T-helper 2 cell treated with Interferon-gamma antibody and Interleukin-4, amounts not matched to agents 5 μg/mL and 100 μg/mL, for 36 hours (primary cell): ENCODE measurements around the gene UBL7.

Experiments
- DNase-seq: peaks from one replicate; pipeline ENCODE4 v3.0.0; 2021; ENCODE audit warnings: low spot score
- H3K27ac Mint-ChIP-seq: one replicate; pipeline ENCODE4 v1.8.0; 2021; ENCODE audit warnings: mild to moderate bottlenecking, mixed read lengths
- H3K27me3 Mint-ChIP-seq: one replicate; pipeline ENCODE4 v1.8.0; 2021; ENCODE audit warnings: low read depth, mixed read lengths
- H3K36me3 Mint-ChIP-seq: one replicate; pipeline ENCODE4 v1.8.0; 2021; ENCODE audit warnings: low read depth, mixed read lengths
- H3K4me1 Mint-ChIP-seq: one replicate; pipeline ENCODE4 v1.8.0; 2021; ENCODE audit warnings: low read depth, mixed read lengths
- H3K4me3 Mint-ChIP-seq: one replicate; pipeline ENCODE4 v1.8.0; 2022; ENCODE audit warnings: mild to moderate bottlenecking, moderate library complexity, mixed read lengths
- H3K9me3 Mint-ChIP-seq: one replicate; pipeline ENCODE4 v1.8.0; 2021; ENCODE audit warnings: mixed read lengths

UBL7 gene, protein sequence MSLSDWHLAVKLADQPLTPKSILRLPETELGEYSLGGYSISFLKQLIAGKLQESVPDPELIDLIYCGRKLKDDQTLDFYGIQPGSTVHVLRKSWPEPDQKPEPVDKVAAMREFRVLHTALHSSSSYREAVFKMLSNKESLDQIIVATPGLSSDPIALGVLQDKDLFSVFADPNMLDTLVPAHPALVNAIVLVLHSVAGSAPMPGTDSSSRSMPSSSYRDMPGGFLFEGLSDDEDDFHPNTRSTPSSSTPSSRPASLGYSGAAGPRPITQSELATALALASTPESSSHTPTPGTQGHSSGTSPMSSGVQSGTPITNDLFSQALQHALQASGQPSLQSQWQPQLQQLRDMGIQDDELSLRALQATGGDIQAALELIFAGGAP

GRCh38 chr15:74460871-74461846 lies at the start of gene UBL7:
TSS of gene UBL7 (minus strand) at chr15:74461160. CDS start at chr15:74458867, 2,293 bp downstream.
- peak within 1 kb of the TSS; percentile 92 for H3K4me3 Mint-ChIP-seq

DNA sequence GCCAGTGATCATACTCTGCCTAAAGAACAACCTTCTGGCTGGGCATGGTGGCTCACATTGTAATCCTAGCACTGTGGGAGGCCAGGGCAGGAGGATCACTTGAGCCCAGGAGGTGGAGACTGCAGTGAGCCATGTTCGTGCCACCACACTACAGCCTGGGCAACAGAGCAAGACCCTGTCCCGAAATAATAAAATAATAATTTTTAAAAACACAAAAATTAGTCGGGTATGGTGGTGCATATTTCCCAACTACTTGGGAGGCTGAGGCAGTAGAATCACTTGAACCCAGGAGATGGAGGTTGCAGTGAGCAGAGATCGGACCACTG lies 45.5 kb upstream of the UBL7 start:
- Mint-ChIP-seq H3K4me3 (no peak overlapping the region), H3K9me3 (no peaks in the 10 kb centered on the region), H3K4me1 (peaks cover 7% of the 10 kb centered on the region), H3K27me3 (no peaks in the 10 kb centered on the region), H3K36me3 (peaks cover 13% of the 10 kb centered on the region), H3K27ac (no peak overlapping the region)
- no peak for DNase-seq

More at GRCh38 chr15:74460871-74461846, at the start of gene UBL7:
- H3K4me1 Mint-ChIP-seq, result peaks cover 43% of the 10 kb centered on the region
- H3K9me3 Mint-ChIP-seq, result peaks cover 9% of the 10 kb centered on the region
- peak within 1 kb of the TSS; percentile 89 for H3K27ac Mint-ChIP-seq
- H3K27me3 Mint-ChIP-seq, result no peaks in the 10 kb centered on the region
- peak; percentile 97 for DNase-seq
- H3K36me3 Mint-ChIP-seq, result peaks cover 28% of the 10 kb centered on the region

GRCh38 chr15:74505837-74506514 lies 45.0 kb upstream of the UBL7 start:
- H3K27ac Mint-ChIP-seq, result no peak overlapping the region
- H3K4me3 Mint-ChIP-seq, result no peak overlapping the region
- peaks cover 2% of the 10 kb centered on the region for H3K4me1 Mint-ChIP-seq
- H3K27me3 Mint-ChIP-seq, result no peaks in the 10 kb centered on the region
- H3K9me3 Mint-ChIP-seq, result no peaks in the 10 kb centered on the region
- H3K36me3 Mint-ChIP-seq, result peaks cover 13% of the 10 kb centered on the region
- DNase-seq, result no peak

DNA sequence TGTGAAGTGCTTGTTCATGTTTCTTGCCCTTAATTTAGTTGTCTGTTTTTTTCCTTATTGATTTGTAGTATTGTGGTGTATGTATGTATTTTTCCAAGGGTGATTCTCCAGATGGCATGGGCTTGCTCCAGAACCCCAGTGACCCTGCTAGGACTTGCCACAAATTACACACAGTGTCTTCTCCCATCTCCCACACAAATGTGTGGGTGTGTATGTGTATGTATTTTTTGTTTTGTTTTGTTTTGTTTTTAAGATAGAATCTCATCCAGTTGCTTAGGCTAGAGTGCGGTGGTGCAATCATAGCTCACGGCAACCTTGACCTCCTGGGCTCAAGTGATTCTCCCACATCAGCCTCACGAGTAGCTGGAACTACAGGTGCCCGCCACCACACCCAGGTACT lies 43.9 kb upstream of the UBL7 start:
- peaks cover 2% of the 10 kb centered on the region for H3K4me1 Mint-ChIP-seq
- DNase-seq, result no peak
- H3K9me3 Mint-ChIP-seq, result no peaks in the 10 kb centered on the region
- peaks cover 13% of the 10 kb centered on the region for H3K36me3 Mint-ChIP-seq
- H3K27me3 Mint-ChIP-seq, result no peaks in the 10 kb centered on the region
- H3K4me3 Mint-ChIP-seq, result no peak overlapping the region
- no peak overlapping the region for H3K27ac Mint-ChIP-seq

DNA sequence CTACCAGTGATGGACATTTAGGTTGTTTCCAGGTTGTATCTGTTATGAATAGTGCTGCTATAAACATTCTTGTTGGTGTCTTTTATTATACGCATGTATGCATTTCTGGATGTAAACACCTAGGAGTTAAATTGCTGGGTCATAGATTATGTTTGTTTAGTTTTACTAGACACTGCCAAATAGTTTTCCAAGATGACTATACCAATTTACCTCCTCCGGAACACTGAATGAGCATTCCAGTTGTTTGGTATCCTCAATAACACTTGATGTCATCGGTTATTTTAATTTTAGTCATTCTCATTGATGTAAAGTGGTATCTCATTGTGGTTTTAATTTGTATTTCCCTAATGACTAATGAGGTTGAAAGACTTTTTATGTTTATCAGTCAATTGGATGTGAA lies 43.5 kb upstream of the UBL7 start:
- H3K4me1 Mint-ChIP-seq, result peaks cover 2% of the 10 kb centered on the region
- DNase-seq, result no peak
- H3K27me3 Mint-ChIP-seq, result no peaks in the 10 kb centered on the region
- H3K4me3 Mint-ChIP-seq, result no peak overlapping the region
- H3K36me3 Mint-ChIP-seq, result peaks cover 13% of the 10 kb centered on the region
- H3K27ac Mint-ChIP-seq, result no peak overlapping the region
- H3K9me3 Mint-ChIP-seq, result no peaks in the 10 kb centered on the region

DNA sequence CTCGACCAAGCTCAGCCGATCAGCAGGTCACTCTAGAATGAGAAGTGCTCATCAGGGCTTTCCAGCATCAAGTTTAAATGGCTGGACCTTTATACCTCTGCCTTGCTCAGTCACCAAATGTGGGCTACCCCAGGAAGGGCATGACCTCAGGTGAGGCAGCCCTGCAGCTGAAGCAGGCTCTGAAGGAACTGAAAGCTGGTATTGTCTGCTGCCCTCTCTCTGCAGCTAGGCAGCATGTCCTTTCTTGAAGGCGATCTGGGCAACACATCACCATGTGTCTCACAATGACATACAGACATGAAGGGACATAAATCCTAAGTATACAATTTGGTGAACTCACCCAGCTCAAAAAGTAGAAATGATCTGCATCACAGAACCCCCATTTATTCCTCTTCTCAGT lies 41.3 kb upstream of the UBL7 start:
- no peak for DNase-seq
- H3K27me3 Mint-ChIP-seq, result no peaks in the 10 kb centered on the region
- H3K4me3 Mint-ChIP-seq, result no peak overlapping the region
- peaks cover 2% of the 10 kb centered on the region for H3K4me1 Mint-ChIP-seq
- peaks cover 10% of the 10 kb centered on the region for H3K36me3 Mint-ChIP-seq
- no peaks in the 10 kb centered on the region for H3K9me3 Mint-ChIP-seq
- no peak overlapping the region for H3K27ac Mint-ChIP-seq

GRCh38 chr15:74500401-74500800 lies 39.4 kb upstream of the UBL7 start:
- Mint-ChIP-seq H3K4me3 (no peak overlapping the region), H3K27ac (no peak overlapping the region), H3K27me3 (no peaks in the 10 kb centered on the region), H3K9me3 (no peaks in the 10 kb centered on the region), H3K36me3 (peaks cover 10% of the 10 kb centered on the region), H3K4me1 (peaks cover 2% of the 10 kb centered on the region)
- no peak for DNase-seq

GRCh38 chr15:74499366-74499765 lies 38.4 kb upstream of the UBL7 start:
- DNase-seq, result no peak
- peaks cover 2% of the 10 kb centered on the region for H3K4me1 Mint-ChIP-seq
- H3K9me3 Mint-ChIP-seq, result no peaks in the 10 kb centered on the region
- no peak overlapping the region for H3K4me3 Mint-ChIP-seq
- H3K36me3 Mint-ChIP-seq, result peaks cover 10% of the 10 kb centered on the region
- no peaks in the 10 kb centered on the region for H3K27me3 Mint-ChIP-seq
- no peak overlapping the region for H3K27ac Mint-ChIP-seq

DNA sequence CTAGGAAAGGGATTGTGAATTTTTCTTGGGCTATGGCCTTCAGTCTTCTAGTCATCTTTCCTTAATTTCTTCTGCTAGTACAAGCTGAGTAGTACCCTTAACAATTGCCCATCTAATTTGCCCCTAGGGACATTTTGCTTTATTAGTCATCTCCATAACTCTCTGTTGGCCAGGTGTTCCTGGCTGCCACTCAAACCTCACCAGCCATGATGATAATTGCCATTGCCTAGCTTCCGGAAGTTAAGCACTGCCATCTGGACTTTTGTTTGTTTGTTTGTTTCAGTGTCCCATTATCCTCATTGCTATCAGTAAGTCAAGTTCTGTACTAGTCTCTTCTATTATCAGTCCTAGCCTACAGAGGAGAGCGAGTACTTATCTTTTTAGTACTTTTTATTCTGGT lies 36.6 kb upstream of the UBL7 start:
- no peak for DNase-seq
- peaks cover 1% of the 10 kb centered on the region for H3K4me1 Mint-ChIP-seq
- H3K9me3 Mint-ChIP-seq, result no peaks in the 10 kb centered on the region
- no peaks in the 10 kb centered on the region for H3K27me3 Mint-ChIP-seq
- H3K36me3 Mint-ChIP-seq, result peaks cover 2% of the 10 kb centered on the region
- no peak overlapping the region for H3K4me3 Mint-ChIP-seq
- no peak overlapping the region for H3K27ac Mint-ChIP-seq

DNA sequence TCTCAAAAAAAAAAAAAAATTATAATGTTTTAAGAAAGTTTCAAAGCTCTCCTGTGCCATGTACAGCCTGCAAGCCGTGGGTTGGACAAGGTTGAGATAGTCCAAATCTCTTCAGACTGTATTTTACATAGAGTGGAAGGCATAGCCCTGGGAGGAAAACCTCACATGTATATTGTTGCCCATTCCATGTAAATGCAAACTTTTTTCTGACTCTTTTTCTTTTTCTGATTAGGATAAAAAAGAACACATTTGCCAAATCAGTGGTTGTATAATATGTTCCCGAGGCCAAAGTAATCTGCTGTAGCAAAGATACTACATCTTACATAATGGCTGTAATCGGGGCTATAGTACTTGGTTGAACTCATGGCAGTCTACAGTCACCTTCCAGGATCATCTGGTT lies 35.7 kb upstream of the UBL7 start:
- no peak overlapping the region for H3K4me3 Mint-ChIP-seq
- peaks cover 2% of the 10 kb centered on the region for H3K4me1 Mint-ChIP-seq
- no peaks in the 10 kb centered on the region for H3K27me3 Mint-ChIP-seq
- peaks cover 3% of the 10 kb centered on the region for H3K36me3 Mint-ChIP-seq
- no peak for DNase-seq
- H3K9me3 Mint-ChIP-seq, result no peaks in the 10 kb centered on the region
- no peak overlapping the region for H3K27ac Mint-ChIP-seq

DNA sequence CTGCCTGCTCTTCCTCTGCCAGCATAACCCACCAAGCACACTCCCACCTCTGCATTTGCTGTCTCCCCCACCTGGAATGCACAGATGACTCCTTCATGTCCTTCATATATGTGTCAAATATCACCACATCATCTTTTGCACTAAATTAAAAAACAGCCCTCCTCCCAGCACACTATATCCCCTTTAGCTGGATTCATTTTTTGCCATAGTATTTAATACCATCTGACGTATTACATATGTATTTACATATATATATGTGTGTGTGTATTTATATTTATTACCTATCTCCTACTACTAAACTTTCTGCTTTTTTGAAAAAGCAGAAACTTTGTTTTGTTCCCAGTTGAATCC lies 29.4 kb upstream of the UBL7 start:
- peaks cover 8% of the 10 kb centered on the region for H3K36me3 Mint-ChIP-seq
- H3K4me3 Mint-ChIP-seq, result peak overlapping the region; percentile 60
- DNase-seq, result no peak
- peaks cover 19% of the 10 kb centered on the region for H3K4me1 Mint-ChIP-seq
- no peaks in the 10 kb centered on the region for H3K27me3 Mint-ChIP-seq
- H3K27ac Mint-ChIP-seq, result peak overlapping the region; percentile 81
- no peaks in the 10 kb centered on the region for H3K9me3 Mint-ChIP-seq

GRCh38 chr15:74489518-74490338 lies 28.8 kb upstream of the UBL7 start:
- peaks cover 19% of the 10 kb centered on the region for H3K4me1 Mint-ChIP-seq
- DNase-seq, result peak; percentile 60
- H3K9me3 Mint-ChIP-seq, result no peaks in the 10 kb centered on the region
- H3K4me3 Mint-ChIP-seq, result peak overlapping the region; percentile 60
- H3K27ac Mint-ChIP-seq, result peak overlapping the region; percentile 81
- no peaks in the 10 kb centered on the region for H3K27me3 Mint-ChIP-seq
- peaks cover 8% of the 10 kb centered on the region for H3K36me3 Mint-ChIP-seq

DNA sequence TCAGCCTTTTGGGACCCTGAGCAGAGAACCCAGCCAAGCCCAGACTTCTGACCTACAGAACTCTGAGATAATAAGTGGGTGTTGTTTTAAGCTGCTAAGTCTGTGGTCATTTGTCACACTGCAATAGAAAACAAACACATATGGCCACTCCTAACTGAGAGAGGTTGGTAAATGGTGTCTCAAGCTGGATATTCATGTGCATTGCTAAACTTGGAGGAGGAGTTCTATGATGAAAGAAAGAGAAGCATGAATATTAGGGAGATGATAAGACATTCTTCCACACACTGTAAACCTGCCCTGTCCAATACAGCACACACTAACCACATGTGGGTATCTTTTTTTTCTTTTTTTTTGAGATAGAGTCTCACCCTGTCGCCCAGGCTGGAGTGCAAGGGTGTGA lies 27.8 kb upstream of the UBL7 start:
- no peak for DNase-seq
- Mint-ChIP-seq H3K27me3 (no peaks in the 10 kb centered on the region), H3K9me3 (no peaks in the 10 kb centered on the region), H3K4me1 (peaks cover 19% of the 10 kb centered on the region), H3K4me3 (no peak overlapping the region), H3K36me3 (peaks cover 8% of the 10 kb centered on the region), H3K27ac (no peak overlapping the region)
